Activated T-helper 2 cell treated with anti-CD3 and anti-CD28 coated beads, Interferon-gamma antibody, Interleukin-2, Interleukin-4, amounts not matched to agents 10 μg/mL and 5 μg/mL and 100 μg/mL, durations not matched to agents 14 hours and 24 hours and 36 hours (primary cell): ENCODE measurements around the gene HSPG2. TPM values are rescaled to one million over a fixed set of nuclear protein-coding genes. Genes with fewer than 3 reads are reported as not detected.

Source experiments
- DNase-seq: peaks from one replicate; pipeline ENCODE4 v3.0.0; 2021; ENCODE audit warnings: low spot score
- H3K27ac Mint-ChIP-seq: one replicate; pipeline ENCODE4 v1.8.0; 2021; ENCODE audit warnings: mixed read lengths
- H3K27me3 Mint-ChIP-seq: one replicate; pipeline ENCODE4 v1.8.0; 2021; ENCODE audit warnings: low read depth, mixed read lengths
- H3K36me3 Mint-ChIP-seq: one replicate; pipeline ENCODE4 v1.8.0; 2021; ENCODE audit warnings: low read depth, mixed read lengths
- H3K4me1 Mint-ChIP-seq: one replicate; pipeline ENCODE4 v1.8.0; 2021; ENCODE audit warnings: low read depth, mixed read lengths
- H3K4me3 Mint-ChIP-seq: one replicate; pipeline ENCODE4 v1.8.0; 2021; ENCODE audit warnings: low read depth, mild to moderate bottlenecking, moderate library complexity, mixed read lengths
- H3K9me3 Mint-ChIP-seq: one replicate; pipeline ENCODE4 v1.8.0; 2021; ENCODE audit warnings: mixed read lengths
- intact Hi-C: fragments of 100-400 bp; cut with micrococcal nuclease; formaldehyde crosslinking; loops from one replicate; pipeline ENCODE4 v1.15.1; 2023
- total RNA-seq: library from RNA; stranded (reverse); gene quantifications from 2 replicates; pipeline ENCODE4 v1.2.3, GENCODE V29; 2022

Gene HSPG2
- total RNA-seq, 1 donor from 2014 or later = 4.1 TPM

DNA sequence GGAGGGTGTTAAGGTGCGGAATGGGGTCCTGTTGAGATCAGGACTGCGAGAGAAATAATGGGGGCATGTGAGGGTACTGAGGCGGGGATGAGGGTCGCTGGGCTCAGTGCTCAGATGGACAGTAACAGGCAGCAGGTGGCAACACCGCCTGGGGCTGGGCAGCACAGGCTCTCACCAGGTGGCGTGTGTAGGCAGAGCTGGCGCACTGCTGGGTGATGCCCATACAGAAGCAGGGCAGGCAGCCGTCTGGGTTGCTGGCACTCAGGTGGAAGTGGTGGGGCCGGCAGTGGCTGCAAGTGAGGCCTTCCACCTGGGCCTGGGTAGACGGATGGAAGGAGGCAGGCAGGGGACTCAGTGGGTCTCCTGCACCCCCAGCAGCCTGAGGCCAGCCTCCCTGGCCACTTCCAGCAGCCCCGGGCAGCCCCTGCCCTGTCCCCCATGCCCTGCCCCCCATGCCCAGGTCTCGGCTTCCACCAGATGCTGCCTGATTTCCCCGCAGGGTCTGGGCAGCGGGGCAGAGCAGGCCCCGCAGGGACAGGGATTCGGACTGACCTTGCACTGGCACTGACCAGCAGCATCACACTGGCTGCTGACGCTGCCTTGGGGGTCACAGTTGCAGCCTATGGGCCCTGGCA lies 64.5 kb downstream of the HSPG2 start:
- Mint-ChIP-seq H3K4me3 (no peak overlapping the region), H3K9me3 (no peaks in the 10 kb centered on the region), H3K27me3 (no peaks in the 10 kb centered on the region), H3K36me3 (no peaks in the 10 kb centered on the region), H3K27ac (no peak overlapping the region), H3K4me1 (no peaks in the 10 kb centered on the region)
- DNase-seq = no peak
- intact Hi-C loops = no loop called here

DNA sequence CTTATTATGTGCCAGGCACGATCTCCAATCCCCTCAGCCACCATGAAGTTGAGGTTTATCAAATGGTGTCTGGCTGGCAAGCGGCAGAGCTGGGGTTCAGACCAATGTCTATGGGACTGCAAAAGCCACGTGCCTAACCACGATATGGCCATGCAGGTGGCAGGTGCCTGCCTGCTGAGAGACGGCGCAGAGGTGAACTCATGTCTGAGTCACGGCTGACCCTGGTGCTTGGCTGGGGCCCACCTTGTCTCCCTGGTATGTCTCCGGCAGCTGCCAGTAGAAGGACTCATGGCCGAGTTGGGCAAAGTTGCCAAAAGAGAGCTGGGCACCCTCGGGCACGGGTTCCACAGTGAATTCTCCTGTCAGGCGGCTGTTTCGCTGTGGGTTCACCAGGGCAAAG lies 65.2 kb downstream of the HSPG2 start:
- no peak overlapping the region for H3K4me3 Mint-ChIP-seq
- no peaks in the 10 kb centered on the region for H3K27me3 Mint-ChIP-seq
- no peaks in the 10 kb centered on the region for H3K9me3 Mint-ChIP-seq
- DNase-seq = no peak
- no peaks in the 10 kb centered on the region for H3K36me3 Mint-ChIP-seq
- intact Hi-C loops = no loop called here
- no peaks in the 10 kb centered on the region for H3K4me1 Mint-ChIP-seq
- no peak overlapping the region for H3K27ac Mint-ChIP-seq

DNA sequence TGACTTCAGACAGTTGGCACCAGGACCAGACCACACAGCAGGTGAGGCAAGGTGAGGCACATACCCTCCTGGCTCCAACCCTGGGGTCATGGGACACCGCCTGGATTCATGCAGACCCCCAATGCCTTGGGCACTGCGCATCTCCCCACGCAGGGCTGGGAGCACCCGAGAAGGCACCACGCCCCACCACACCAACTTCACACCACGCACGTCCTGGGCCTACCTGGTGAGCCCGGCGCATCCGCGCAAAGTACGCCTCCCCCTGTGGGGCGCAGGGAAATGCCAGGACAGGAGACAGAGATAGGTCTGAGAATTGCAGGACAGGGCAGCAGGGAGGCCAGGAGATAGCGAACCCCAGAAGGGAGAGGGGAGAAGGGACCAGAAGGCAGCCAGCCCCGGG lies 66.5 kb downstream of the HSPG2 start:
- no peak overlapping the region for H3K4me3 Mint-ChIP-seq
- H3K9me3 Mint-ChIP-seq = no peaks in the 10 kb centered on the region
- no peaks in the 10 kb centered on the region for H3K4me1 Mint-ChIP-seq
- no peaks in the 10 kb centered on the region for H3K27me3 Mint-ChIP-seq
- H3K27ac Mint-ChIP-seq = no peak overlapping the region
- no peaks in the 10 kb centered on the region for H3K36me3 Mint-ChIP-seq
- DNase-seq = no peak
- intact Hi-C loops = no loop called here

DNA sequence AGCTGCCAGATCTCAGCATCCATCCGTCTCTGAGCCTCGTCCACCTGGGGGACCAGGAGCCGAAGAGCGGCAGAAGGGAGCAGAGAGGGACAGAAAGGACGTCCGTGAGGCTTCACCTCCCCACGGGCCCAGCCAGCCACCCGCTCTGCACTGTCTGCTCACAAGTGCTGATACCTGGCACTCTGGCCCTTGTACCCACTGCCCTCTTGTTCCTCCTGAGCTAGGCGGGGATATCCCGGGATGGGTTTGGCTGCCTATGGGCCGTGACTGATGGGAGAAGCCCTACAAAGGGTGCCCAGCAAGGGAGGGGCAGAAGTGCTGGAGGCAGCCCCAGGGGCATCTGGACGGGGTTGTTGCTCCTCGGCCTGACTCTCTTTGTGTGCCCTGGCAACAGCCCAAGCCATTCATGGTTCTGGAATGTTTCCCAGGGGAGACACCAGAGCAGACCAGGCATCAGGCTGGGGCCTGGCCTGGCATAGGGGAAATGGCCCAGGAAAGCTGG lies 67.4 kb downstream of the HSPG2 start:
- no peak overlapping the region for H3K4me3 Mint-ChIP-seq
- no peaks in the 10 kb centered on the region for H3K9me3 Mint-ChIP-seq
- no peak overlapping the region for H3K27ac Mint-ChIP-seq
- H3K36me3 Mint-ChIP-seq = no peaks in the 10 kb centered on the region
- DNase-seq = no peak
- H3K27me3 Mint-ChIP-seq = no peaks in the 10 kb centered on the region
- no peaks in the 10 kb centered on the region for H3K4me1 Mint-ChIP-seq
- intact Hi-C loops = no loop called here

DNA sequence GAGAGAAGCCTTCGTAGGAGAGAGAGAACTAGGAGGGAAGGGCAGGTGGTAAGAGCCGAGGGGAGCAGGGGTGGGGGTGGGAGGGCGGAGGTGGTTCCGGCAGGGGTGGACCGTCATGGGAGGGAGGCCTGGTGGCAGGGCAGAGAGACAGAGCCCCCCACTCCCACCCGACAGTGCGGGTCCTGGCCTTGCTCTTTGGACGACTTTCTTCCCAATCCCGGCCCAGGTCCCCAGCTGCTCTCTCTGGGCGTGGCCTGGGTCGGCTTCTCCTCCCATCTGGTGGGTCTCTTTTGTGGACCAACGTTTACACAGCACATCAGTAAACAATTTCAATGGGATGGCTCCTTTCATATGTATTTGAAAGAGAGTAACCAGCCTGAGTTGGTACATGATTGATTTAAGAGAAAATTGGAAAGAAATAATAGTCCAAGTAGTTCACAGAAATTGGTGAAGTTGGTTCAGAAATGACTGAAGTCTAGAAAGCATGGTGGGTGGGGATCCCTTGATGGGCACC lies 68.1 kb downstream of the HSPG2 start:
- Mint-ChIP-seq H3K27me3 (no peaks in the 10 kb centered on the region), H3K27ac (no peak overlapping the region), H3K9me3 (no peaks in the 10 kb centered on the region), H3K4me3 (no peak overlapping the region), H3K4me1 (no peaks in the 10 kb centered on the region), H3K36me3 (no peaks in the 10 kb centered on the region)
- intact Hi-C loops = no loop called here
- DNase-seq = no peak

DNA sequence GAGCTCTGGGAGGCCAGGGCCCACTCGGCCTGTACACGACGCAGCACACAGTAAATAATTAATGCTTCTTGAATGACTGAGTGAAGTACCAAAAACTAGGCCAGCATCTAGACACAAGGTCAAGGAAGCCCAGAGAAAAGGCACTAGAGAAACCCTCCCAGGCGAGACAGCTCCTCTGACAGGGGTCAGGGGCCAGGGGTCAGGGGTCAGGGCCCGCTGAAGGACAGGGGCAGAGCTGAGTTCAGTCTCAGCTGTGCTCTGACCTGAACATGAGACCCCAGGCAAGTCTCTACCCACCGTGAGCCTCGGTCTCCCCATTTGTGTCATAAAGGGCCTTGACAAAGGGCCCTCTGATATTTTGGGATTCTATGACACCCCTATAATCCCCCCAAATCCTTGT lies 68.6 kb downstream of the HSPG2 start:
- no peak overlapping the region for H3K4me3 Mint-ChIP-seq
- H3K4me1 Mint-ChIP-seq = no peaks in the 10 kb centered on the region
- no peaks in the 10 kb centered on the region for H3K27me3 Mint-ChIP-seq
- DNase-seq = no peak
- no peaks in the 10 kb centered on the region for H3K9me3 Mint-ChIP-seq
- no peak overlapping the region for H3K27ac Mint-ChIP-seq
- intact Hi-C loops = no loop called here
- H3K36me3 Mint-ChIP-seq = no peaks in the 10 kb centered on the region

DNA sequence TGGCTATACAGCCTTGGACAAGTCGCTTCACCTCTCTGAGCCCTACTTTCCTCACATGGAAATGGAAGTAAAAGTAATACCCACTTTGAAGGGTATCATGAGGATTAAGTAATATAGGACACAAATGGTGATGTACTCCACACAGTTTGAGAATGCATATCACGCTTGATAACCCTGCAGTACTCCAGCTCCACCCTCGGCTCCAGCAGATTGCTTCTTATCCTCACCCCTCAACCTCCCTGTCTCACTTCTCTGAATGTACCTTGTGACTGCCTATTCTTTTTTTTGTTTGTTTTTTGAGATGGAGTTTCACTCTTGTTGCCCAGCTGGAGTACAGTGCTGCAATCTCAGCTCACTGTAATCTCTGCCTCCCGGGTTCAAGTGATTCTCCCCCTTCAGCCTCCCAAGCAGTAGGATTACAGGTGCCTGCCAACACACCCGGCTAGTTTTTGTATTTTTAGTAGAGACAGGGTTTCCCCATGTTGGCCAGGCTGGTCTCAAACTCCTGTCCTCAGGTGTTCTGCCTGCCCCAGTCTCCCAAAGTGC lies 69.6 kb downstream of the HSPG2 start:
- Mint-ChIP-seq H3K36me3 (no peaks in the 10 kb centered on the region), H3K4me3 (no peak overlapping the region), H3K27ac (no peak overlapping the region), H3K27me3 (no peaks in the 10 kb centered on the region), H3K4me1 (no peaks in the 10 kb centered on the region), H3K9me3 (no peaks in the 10 kb centered on the region)
- no peak for DNase-seq
- intact Hi-C loops = no loop called here

DNA sequence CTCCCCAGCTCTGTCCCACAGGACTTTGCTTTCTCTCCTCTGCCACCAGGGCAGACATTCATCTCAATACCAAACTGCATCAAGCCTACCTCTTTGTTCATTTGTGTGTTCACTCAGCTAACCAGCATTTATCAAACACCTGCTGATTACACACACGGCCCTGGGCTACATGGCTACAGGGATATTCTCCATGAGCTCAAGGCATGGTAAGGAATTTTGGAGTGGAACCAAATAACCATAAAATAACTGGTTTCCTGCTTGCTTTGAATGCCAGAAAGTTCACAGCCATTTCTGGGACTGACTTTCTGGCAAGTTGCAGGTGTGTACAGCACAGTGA lies 70.4 kb downstream of the HSPG2 start:
- DNase-seq = no peak
- Mint-ChIP-seq H3K27me3 (no peaks in the 10 kb centered on the region), H3K27ac (no peak overlapping the region), H3K36me3 (no peaks in the 10 kb centered on the region), H3K4me1 (no peaks in the 10 kb centered on the region), H3K4me3 (no peak overlapping the region), H3K9me3 (no peaks in the 10 kb centered on the region)
- intact Hi-C loops = no loop called here

DNA sequence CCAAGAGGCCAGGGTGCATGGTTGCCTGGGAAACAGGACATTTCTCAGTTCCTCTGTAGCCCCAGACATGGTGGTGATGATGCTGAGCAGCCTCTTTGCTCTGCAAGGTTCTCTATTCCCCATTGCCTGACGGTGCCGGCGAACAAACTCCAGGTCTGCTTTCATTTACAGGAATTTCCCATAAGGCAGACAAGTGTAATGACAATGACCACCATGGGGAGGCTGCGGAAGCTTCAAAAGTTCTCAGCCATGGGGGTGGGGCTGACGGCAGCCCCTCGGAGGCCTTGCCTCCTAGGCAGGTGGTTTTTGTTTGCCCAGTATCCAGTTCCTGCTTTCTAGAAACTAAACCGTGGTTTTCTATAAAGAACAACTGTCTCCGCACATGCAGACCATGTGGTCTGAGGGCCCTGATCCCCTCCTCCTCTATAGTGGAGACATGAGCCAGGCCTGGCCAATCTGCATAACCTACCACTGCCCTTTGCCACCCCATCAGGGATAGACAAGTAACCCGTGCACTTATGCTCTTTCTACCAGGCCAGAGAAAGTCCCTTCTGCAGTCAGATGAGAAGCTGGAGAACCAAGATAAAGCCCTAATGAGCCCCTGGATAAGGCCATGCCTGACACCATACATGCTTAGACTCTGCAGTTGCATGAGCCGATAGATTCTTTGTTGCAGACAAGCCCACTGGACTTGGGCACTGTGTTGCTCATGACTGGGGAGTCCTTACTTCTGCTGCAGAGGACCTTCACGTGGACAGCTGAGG lies 71.0 kb downstream of the HSPG2 start:
- intact Hi-C loops = no loop called here
- H3K4me3 Mint-ChIP-seq = no peak overlapping the region
- H3K27ac Mint-ChIP-seq = no peak overlapping the region
- H3K27me3 Mint-ChIP-seq = no peaks in the 10 kb centered on the region
- no peak for DNase-seq
- H3K4me1 Mint-ChIP-seq = no peaks in the 10 kb centered on the region
- no peaks in the 10 kb centered on the region for H3K36me3 Mint-ChIP-seq
- H3K9me3 Mint-ChIP-seq = no peaks in the 10 kb centered on the region

DNA sequence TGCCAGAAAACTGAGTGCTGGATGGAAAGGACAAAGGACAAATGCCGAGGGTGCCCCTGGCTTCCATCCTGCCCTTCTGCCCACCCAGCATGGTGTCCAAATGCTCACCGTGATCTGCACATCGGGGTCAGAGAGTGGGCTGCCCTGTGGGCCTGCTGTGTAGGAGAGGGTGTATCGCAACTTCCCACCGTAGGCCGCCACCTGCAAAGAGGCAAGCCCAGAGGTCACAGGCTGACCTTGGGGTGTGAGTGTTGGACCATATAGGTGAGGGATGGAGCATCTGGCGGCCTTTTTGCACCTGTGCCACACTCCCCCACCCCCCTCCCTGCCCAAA lies 71.5 kb downstream of the HSPG2 start:
- H3K36me3 Mint-ChIP-seq = no peaks in the 10 kb centered on the region
- H3K4me1 Mint-ChIP-seq = no peaks in the 10 kb centered on the region
- H3K4me3 Mint-ChIP-seq = no peak overlapping the region
- H3K27ac Mint-ChIP-seq = no peak overlapping the region
- intact Hi-C loops = no loop called here
- no peaks in the 10 kb centered on the region for H3K9me3 Mint-ChIP-seq
- DNase-seq = no peak
- H3K27me3 Mint-ChIP-seq = no peaks in the 10 kb centered on the region

DNA sequence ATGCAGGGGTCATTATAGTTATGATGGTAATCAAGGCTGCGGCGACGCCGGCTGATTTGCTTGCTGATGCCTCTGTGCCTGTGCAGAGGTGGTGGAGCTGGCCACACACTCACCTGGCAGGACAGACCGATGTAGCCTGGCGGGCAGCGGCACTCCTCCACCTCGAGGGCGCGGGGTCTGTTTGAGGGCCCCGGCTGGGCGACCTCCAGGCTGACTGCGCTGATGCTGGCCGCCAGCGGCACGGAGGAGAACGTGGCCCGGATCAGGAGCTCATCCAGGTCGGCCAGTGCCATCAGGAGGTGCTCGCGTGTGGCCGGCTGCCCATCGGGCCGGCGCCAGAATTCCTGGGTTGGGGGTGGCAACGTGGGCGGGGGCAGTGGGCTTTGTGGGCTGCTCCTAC lies 72.4 kb downstream of the HSPG2 start:
- Mint-ChIP-seq H3K27ac (no peak overlapping the region), H3K9me3 (no peaks in the 10 kb centered on the region), H3K4me3 (no peak overlapping the region), H3K27me3 (no peaks in the 10 kb centered on the region), H3K4me1 (no peaks in the 10 kb centered on the region), H3K36me3 (no peaks in the 10 kb centered on the region)
- intact Hi-C loops = no loop called here
- DNase-seq = no peak

DNA sequence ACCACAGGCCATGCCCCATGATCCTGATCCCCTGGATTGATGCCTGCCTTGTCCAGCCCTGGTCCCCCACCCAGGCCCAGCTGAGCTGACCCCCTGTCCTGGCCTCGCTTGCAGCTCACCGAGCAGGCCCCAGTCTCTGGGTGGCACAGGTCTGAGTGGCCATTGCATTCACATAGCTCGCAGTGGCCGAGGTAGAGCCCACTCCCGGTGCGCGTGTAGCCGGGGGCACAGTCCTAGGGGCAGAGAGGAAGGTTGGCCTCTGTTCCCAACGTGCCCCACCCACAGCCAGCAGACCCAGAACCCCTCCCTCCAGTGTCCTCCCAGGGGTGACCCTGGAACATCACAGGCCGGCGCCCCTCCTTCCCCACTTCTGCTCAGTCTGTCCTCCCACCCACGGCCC lies 73.1 kb downstream of the HSPG2 start:
- no peak for DNase-seq
- H3K27me3 Mint-ChIP-seq = no peaks in the 10 kb centered on the region
- intact Hi-C loops = no loop called here
- no peaks in the 10 kb centered on the region for H3K9me3 Mint-ChIP-seq
- H3K27ac Mint-ChIP-seq = no peak overlapping the region
- H3K4me1 Mint-ChIP-seq = no peaks in the 10 kb centered on the region
- no peak overlapping the region for H3K4me3 Mint-ChIP-seq
- no peaks in the 10 kb centered on the region for H3K36me3 Mint-ChIP-seq

DNA sequence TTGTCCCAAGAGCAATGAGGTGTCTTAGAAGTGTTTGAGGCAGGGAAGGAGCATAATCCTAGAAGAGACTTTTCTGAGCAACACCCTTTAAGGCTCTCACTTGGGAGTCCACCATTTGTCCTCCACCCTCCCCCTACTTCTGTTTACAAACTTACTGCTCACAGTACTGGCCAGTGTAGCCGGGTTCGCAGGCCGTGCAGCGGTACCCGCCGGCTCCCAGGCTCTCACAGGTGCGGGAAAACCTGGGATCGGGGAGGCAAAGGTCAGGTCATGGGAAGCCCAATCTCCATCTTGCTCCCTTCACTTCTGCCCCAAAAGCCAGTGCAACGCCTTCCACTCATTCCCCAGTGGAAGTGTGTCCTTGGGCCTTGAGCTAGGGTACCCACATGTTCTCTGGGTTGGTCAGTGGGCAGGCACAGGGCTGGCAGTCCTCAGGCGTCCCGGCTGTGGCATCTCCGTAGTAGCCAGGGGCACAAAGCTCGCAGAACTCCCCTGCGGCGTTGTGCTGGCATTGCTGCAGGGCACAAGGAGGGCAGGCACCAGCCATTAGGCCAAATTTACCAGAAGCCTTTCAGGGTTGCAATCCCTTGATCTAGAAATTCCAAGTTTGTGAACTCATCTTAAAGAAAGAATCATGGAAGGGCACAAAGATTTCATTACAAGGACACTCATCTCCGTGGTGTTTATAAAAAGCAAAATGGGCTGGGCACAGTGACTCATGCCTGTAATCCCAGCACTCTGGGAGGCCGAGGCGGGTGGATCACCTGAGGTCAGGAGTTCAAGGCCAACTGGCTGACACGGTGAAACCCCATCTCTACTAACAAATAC lies 75.3 kb downstream of the HSPG2 start:
- Mint-ChIP-seq H3K27me3 (no peaks in the 10 kb centered on the region), H3K27ac (no peak overlapping the region), H3K4me1 (peaks cover 1% of the 10 kb centered on the region), H3K4me3 (no peak overlapping the region), H3K36me3 (no peaks in the 10 kb centered on the region), H3K9me3 (no peaks in the 10 kb centered on the region)
- DNase-seq = no peak
- intact Hi-C loops = no loop called here
